H1 (cell line): ENCODE measurements around the gene UBE2M. TPM values are rescaled to one million over a fixed set of nuclear protein-coding genes. Genes with fewer than 3 reads are reported as not detected.

ENCODE experiments used
- polyA plus RNA-seq, 7 experiments: library from polyadenylated mRNA; depleted of rRNA in 3 of 7; stranded (reverse) in 5 of 7; unstranded in 2 of 7; fragments of >200 nt in 5 of 7; fragments of 200-250 nt in 2 of 7; gene quantifications; 1 replicate in 5 of 7; 2 replicates in 1 of 7; 4 replicates in 1 of 7; pipeline versions ENCODE4 v1.2.1 to v1.2.3, GENCODE V29; 2011 to 2013; ENCODE audit warnings: missing spikeins in 2 of 7, mixed read lengths in 2 of 7
- total RNA-seq: library from RNA; stranded (reverse); fragmentation: NEBNext Ultra II Directional; extraction: Animal tissue kit (Norgen Biotek cat#: 25700); gene quantifications from 2 replicates; pipeline ENCODE4 v1.2.1, GENCODE V29; 2021
- TF ChIP-seq, protein P1 (sequence below): IDR thresholded peaks from 2 replicates; pipeline ENCODE4 v1.6.1; 2012; ENCODE audit warnings: low read length, inconsistent platforms

The UBE2M gene
- total and polyA plus RNA-seq, 2 of the 8 experiments (the other 6 are each of a cell fraction or from before 2014, with no cell fraction given), result 93.8 to 114 TPM

DNA sequence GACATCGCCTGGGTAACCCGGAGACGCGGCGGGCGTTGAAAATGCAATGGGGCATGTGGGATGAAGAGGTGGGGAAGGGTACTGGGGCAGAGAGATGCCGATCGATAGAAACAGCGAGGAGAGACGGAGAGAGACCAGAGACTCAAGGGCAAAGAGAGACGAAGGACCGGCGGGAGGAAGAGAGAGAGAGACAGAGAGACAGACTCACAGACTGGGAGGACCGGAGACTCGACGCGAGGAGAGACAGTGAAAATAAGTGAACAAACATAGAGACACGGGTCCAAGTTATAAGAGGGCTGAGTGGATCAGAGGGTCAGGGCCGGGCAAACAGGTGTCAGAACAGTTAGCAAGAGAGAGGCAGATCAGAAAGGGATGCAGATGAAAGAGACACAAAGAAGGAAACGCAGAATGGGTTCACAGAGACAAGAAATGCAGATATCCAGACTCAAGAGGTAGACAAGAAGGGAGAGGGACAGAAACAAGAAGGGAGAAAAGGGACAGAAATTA, 15.3 kb upstream of the UBE2M start (continued):
- TF ChIP-seq, protein P1, sequence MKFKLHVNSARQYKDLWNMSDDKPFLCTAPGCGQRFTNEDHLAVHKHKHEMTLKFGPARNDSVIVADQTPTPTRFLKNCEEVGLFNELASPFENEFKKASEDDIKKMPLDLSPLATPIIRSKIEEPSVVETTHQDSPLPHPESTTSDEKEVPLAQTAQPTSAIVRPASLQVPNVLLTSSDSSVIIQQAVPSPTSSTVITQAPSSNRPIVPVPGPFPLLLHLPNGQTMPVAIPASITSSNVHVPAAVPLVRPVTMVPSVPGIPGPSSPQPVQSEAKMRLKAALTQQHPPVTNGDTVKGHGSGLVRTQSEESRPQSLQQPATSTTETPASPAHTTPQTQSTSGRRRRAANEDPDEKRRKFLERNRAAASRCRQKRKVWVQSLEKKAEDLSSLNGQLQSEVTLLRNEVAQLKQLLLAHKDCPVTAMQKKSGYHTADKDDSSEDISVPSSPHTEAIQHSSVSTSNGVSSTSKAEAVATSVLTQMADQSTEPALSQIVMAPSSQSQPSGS, result no peak
- TF ChIP-seq, all 59 proteins: peak for 4
